ENCODE results near the gene CFAP97D1. TPM values are rescaled to one million over a fixed set of nuclear protein-coding genes. Genes with fewer than 3 reads are reported as not detected.

The CFAP97D1 gene
- total RNA-seq, 6 experiments from 2014 or later = not detected

- no peaks in the 10 kb centered on the region for H3K36me3 ChIP-seq
- ATAC-seq = no peak
- peaks cover 0 to 9% of the 10 kb centered on the region in 2 donors for H3K27me3 ChIP-seq
- TF ChIP-seq POLR2A (IDR thresholded peaks at IDR 0.05) = no peak
- TF ChIP-seq, protein P1, sequence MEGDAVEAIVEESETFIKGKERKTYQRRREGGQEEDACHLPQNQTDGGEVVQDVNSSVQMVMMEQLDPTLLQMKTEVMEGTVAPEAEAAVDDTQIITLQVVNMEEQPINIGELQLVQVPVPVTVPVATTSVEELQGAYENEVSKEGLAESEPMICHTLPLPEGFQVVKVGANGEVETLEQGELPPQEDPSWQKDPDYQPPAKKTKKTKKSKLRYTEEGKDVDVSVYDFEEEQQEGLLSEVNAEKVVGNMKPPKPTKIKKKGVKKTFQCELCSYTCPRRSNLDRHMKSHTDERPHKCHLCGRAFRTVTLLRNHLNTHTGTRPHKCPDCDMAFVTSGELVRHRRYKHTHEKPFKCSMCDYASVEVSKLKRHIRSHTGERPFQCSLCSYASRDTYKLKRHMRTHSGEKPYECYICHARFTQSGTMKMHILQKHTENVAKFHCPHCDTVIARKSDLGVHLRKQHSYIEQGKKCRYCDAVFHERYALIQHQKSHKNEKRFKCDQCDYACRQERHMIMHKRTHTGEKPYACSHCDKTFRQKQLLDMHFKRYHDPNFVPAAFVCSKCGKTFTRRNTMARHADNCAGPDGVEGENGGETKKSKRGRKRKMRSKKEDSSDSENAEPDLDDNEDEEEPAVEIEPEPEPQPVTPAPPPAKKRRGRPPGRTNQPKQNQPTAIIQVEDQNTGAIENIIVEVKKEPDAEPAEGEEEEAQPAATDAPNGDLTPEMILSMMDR (IDR thresholded peaks at IDR 0.05) = no peak
- no peak overlapping the region for H3K27ac ChIP-seq
- H3K4me1 ChIP-seq = peaks cover 0 to 6% (median 0%) of the 10 kb centered on the region in 4 donors
- intact Hi-C loops (cut with DNase I) = loop anchor here in 1 of 2 donors (10.0 kb wide), 1 partner anchor 179 kb away; no protein-coding TSS in a partner anchor
- H3K4me3 ChIP-seq = no peak overlapping the region
- 72% methylated on average over 5 of the region's 5 CpGs for WGBS (ENCODE audit: insufficient coverage, low coverage, low lambda C conversion rate, missing lambda C conversion rate)
- DNase-seq = no peak
- no peaks in the 10 kb centered on the region for H3K9me3 ChIP-seq
Observed at GRCh38 chr17:43753493-43754129, 26.6 kb upstream of the CFAP97D1 start.

DNA sequence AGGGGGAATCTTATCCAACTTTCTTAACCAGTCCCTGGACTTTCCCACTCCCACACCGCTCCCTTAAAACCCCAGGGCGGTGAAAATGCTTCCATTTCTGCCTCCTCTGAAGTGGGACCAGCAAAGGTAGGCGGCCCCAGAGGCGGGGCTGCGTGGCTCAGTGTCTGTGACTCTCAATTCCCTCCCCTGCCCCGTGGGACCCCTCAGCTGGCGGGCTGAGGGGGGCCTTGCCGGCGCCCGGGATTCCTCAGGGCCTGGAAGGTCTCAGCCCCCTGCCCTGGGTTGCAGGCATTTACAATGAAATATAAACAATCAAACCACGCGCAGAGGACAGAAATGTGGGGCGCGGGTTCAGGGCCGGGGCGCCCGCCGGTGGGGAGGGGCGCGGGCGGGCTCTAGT, 25.3 kb upstream of the CFAP97D1 start:
- WGBS (ENCODE audit: insufficient coverage, low coverage, low lambda C conversion rate, missing lambda C conversion rate) = 32% methylated on average over 4 of the region's 21 CpGs
- Histone ChIP-seq H3K9me3 (no peaks in the 10 kb centered on the region), H3K4me3 (no peak overlapping the region), H3K27me3 (peaks cover 0 to 9% of the 10 kb centered on the region in 2 donors), H3K36me3 (no peaks in the 10 kb centered on the region), H3K4me1 (peaks cover 0 to 6% (median 0%) of the 10 kb centered on the region in 4 donors), H3K27ac (no peak overlapping the region)
- ATAC-seq (no peak), DNase-seq (no peak)
- TF ChIP-seq, protein P1 (IDR thresholded peaks at IDR 0.05) = no peak
- TF ChIP-seq POLR2A (IDR thresholded peaks at IDR 0.05) = no peak
- intact Hi-C loops (cut with DNase I) = loop anchor here (5.0 to 10.0 kb wide), 2 partner anchors 63 to 180 kb away; no protein-coding TSS in a partner anchor

GRCh38 chr17:43755389-43755875, 24.8 kb upstream of the CFAP97D1 start:
- Histone ChIP-seq H3K4me3 (no peak overlapping the region), H3K4me1 (peaks cover 0 to 6% (median 0%) of the 10 kb centered on the region in 4 donors), H3K36me3 (no peaks in the 10 kb centered on the region), H3K27me3 (peaks cover 0 to 9% of the 10 kb centered on the region in 2 donors), H3K9me3 (no peaks in the 10 kb centered on the region), H3K27ac (no peak overlapping the region)
- ATAC-seq = peak in 3 of 4 donors; percentile 37 to 55 (median 38)
- intact Hi-C loops (cut with DNase I) = loop anchor here (5.0 to 10.0 kb wide), 2 partner anchors 63 to 181 kb away; no protein-coding TSS in a partner anchor
- no CpG with 5 or more reads among the region's 60 CpGs for WGBS (ENCODE audit: insufficient coverage, low coverage, low lambda C conversion rate, missing lambda C conversion rate)
- no peak for DNase-seq
- TF ChIP-seq, protein P1 (IDR thresholded peaks at IDR 0.05) = no peak
- TF ChIP-seq POLR2A (IDR thresholded peaks at IDR 0.05) = no peak

DNA sequence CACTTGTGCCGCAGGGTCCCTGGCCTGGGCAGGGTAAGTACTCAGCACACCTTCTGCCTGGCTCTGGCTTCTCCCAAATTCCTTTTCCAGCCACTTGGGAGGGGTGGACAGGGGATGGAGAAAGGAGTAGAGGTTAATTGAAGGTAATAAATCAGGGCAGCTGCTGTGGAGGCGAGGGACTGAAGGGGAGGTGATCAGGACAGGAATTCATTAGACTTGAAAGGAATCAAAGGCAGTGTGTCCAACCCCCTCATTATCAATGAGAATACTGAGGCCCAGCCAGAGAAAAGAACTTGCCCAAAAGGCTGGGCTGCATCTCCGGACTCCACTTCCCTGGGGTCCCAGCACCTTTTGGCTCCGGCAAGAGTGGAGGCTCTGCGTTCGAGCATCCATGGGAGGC, 24.0 kb upstream of the CFAP97D1 start:
- 57% methylated on average over 2 of the region's 6 CpGs for WGBS (ENCODE audit: insufficient coverage, low coverage, low lambda C conversion rate, missing lambda C conversion rate)
- Histone ChIP-seq H3K27ac (no peak overlapping the region), H3K4me3 (no peak overlapping the region), H3K36me3 (no peaks in the 10 kb centered on the region), H3K27me3 (peaks cover 0 to 9% of the 10 kb centered on the region in 2 donors), H3K4me1 (peaks cover 0 to 6% (median 0%) of the 10 kb centered on the region in 4 donors), H3K9me3 (no peaks in the 10 kb centered on the region)
- intact Hi-C loops (cut with DNase I) = loop anchor here (5.0 to 10.0 kb wide), 2 partner anchors 64 to 181 kb away; no protein-coding TSS in a partner anchor
- DNase-seq = no peak
- no peak for ATAC-seq
- TF ChIP-seq, protein P1 (IDR thresholded peaks at IDR 0.05) = no peak
- TF ChIP-seq POLR2A (IDR thresholded peaks at IDR 0.05) = no peak
